Measurements from ENCODE around the gene PKHD1.
A peak's percentile ranks its signal among the peaks of the same experiment; 100 is the strongest.

The PKHD1 gene

GRCh38 chr6:51753635-51754034 is 333.8 kb downstream of the PKHD1 start:
- POLR2A ChIA-PET = no interaction called here
- TF ChIP-seq L3MBTL2 (conservative IDR thresholded peaks at IDR 0.05) = no peak
- no peak for TF ChIP-seq TARDBP (IDR thresholded peaks at IDR 0.05)
- no peak for TF ChIP-seq PKNOX1 (IDR thresholded peaks at IDR 0.05)
- no peak for TF ChIP-seq SUZ12 (IDR thresholded peaks at IDR 0.05)
- no peak for TF ChIP-seq FOXA1 (IDR thresholded peaks at IDR 0.05)
- no peak for TF ChIP-seq ELF4 (IDR thresholded peaks at IDR 0.05)
- TF ChIP-seq CTBP1 (IDR thresholded peaks at IDR 0.05; ENCODE audit: borderline replicate concordance) = no peak
- TF ChIP-seq BHLHE40 (IDR thresholded peaks at IDR 0.05; ENCODE audit: borderline replicate concordance) = no peak
- TF ChIP-seq LEF1 (IDR thresholded peaks at IDR 0.05; ENCODE audit: borderline replicate concordance) = no peak
- CTCF ChIA-PET = interaction anchor here (0.7 to 1.3 kb wide), 7 partner anchors 8 to 1136 kb away, joined by 3 to 5 read pairs (median 3); no protein-coding TSS in a partner anchor
- DNase-seq (ENCODE audit: extremely low spot score) = peak; percentile 46

GRCh38 chr6:51743999-51744398 is 343.4 kb downstream of the PKHD1 start:
- CTCF ChIA-PET = no interaction called here
- POLR2A ChIA-PET = no interaction called here
- TF ChIP-seq TARDBP (IDR thresholded peaks at IDR 0.05) (no peak), FOXK2 (IDR thresholded peaks at IDR 0.05) (no peak)

GRCh38 chr6:51740658-51741057 is 346.8 kb downstream of the PKHD1 start:
- CTCF ChIA-PET = no interaction called here
- no peak for TF ChIP-seq ARNT (IDR thresholded peaks at IDR 0.05)
- no peak for TF ChIP-seq CTBP1 (IDR thresholded peaks at IDR 0.05; ENCODE audit: borderline replicate concordance)
- TF ChIP-seq FOXK2 (IDR thresholded peaks at IDR 0.05) = no peak
- no peak for TF ChIP-seq FOXM1 (IDR thresholded peaks at IDR 0.05; ENCODE audit: borderline replicate concordance)
- no peak for TF ChIP-seq SUZ12 (IDR thresholded peaks at IDR 0.05)
- no peak for TF ChIP-seq HDGF (IDR thresholded peaks at IDR 0.05; ENCODE audit: borderline replicate concordance)
- TF ChIP-seq L3MBTL2 (conservative IDR thresholded peaks at IDR 0.05) = no peak
- TF ChIP-seq ELF4 (IDR thresholded peaks at IDR 0.05) = no peak
- TF ChIP-seq ZNF384 (IDR thresholded peaks at IDR 0.05) = no peak
- no peak for TF ChIP-seq SP1 (IDR thresholded peaks at IDR 0.05)
- no peak for TF ChIP-seq LEF1 (IDR thresholded peaks at IDR 0.05; ENCODE audit: borderline replicate concordance)
- TF ChIP-seq TARDBP (IDR thresholded peaks at IDR 0.05) = no peak
- no peak for TF ChIP-seq FOXA1 (IDR thresholded peaks at IDR 0.05)
- TF ChIP-seq BHLHE40 (IDR thresholded peaks at IDR 0.05; ENCODE audit: borderline replicate concordance) = no peak
- TF ChIP-seq PKNOX1 (IDR thresholded peaks at IDR 0.05) = no peak
- TF ChIP-seq NFRKB (IDR thresholded peaks at IDR 0.05) = no peak
- DNase-seq (ENCODE audit: extremely low spot score) = no peak
- POLR2A ChIA-PET = no interaction called here

More at GRCh38 chr6:51743999-51744398, 343.4 kb downstream of the PKHD1 start:
- DNase-seq (ENCODE audit: extremely low spot score) = no peak

- CTCF ChIA-PET = no interaction called here
- POLR2A ChIA-PET = no interaction called here
- no peak for DNase-seq (ENCODE audit: extremely low spot score)
- TF ChIP-seq SP1 (IDR thresholded peaks at IDR 0.05) (no peak), ZNF384 (IDR thresholded peaks at IDR 0.05) (no peak), ARNT (IDR thresholded peaks at IDR 0.05) (no peak), LEF1 (IDR thresholded peaks at IDR 0.05; ENCODE audit: borderline replicate concordance) (no peak), FOXA1 (IDR thresholded peaks at IDR 0.05) (no peak), FOXM1 (IDR thresholded peaks at IDR 0.05; ENCODE audit: borderline replicate concordance) (no peak), TARDBP (IDR thresholded peaks at IDR 0.05) (no peak), HDGF (IDR thresholded peaks at IDR 0.05; ENCODE audit: borderline replicate concordance) (no peak), PKNOX1 (IDR thresholded peaks at IDR 0.05) (no peak), NFRKB (IDR thresholded peaks at IDR 0.05) (no peak), CTBP1 (IDR thresholded peaks at IDR 0.05; ENCODE audit: borderline replicate concordance) (no peak), SUZ12 (IDR thresholded peaks at IDR 0.05) (no peak), L3MBTL2 (conservative IDR thresholded peaks at IDR 0.05) (no peak)
Observed at GRCh38 chr6:51738614-51739013, 348.8 kb downstream of the PKHD1 start.

GRCh38 chr6:51737580-51738360 is 349.6 kb downstream of the PKHD1 start:
- POLR2A ChIA-PET = interaction anchor here (0.5 kb wide), 1 partner anchor 42 kb away, joined by 3 read pairs; no protein-coding TSS in a partner anchor

GRCh38 chr6:51725155-51725554 is 362.3 kb downstream of the PKHD1 start:
- POLR2A ChIA-PET = no interaction called here
- TF ChIP-seq FOXA1 (IDR thresholded peaks at IDR 0.05) = no peak
- TF ChIP-seq HDGF (IDR thresholded peaks at IDR 0.05; ENCODE audit: borderline replicate concordance) = no peak
- no peak for TF ChIP-seq PKNOX1 (IDR thresholded peaks at IDR 0.05)
- TF ChIP-seq ARNT (IDR thresholded peaks at IDR 0.05) = no peak
- TF ChIP-seq LEF1 (IDR thresholded peaks at IDR 0.05; ENCODE audit: borderline replicate concordance) = no peak
- no peak for TF ChIP-seq SUZ12 (IDR thresholded peaks at IDR 0.05)
- TF ChIP-seq L3MBTL2 (conservative IDR thresholded peaks at IDR 0.05) = no peak
- no peak for TF ChIP-seq BHLHE40 (IDR thresholded peaks at IDR 0.05; ENCODE audit: borderline replicate concordance)
- TF ChIP-seq TARDBP (IDR thresholded peaks at IDR 0.05) = no peak
- CTCF ChIA-PET = no interaction called here
- no peak for DNase-seq (ENCODE audit: extremely low spot score)

More at GRCh38 chr6:51737580-51738360, 349.6 kb downstream of the PKHD1 start:
- no peak for TF ChIP-seq BHLHE40 (IDR thresholded peaks at IDR 0.05; ENCODE audit: borderline replicate concordance)
- TF ChIP-seq SP1 (IDR thresholded peaks at IDR 0.05) = no peak
- CTCF ChIA-PET = no interaction called here
- no peak for DNase-seq (ENCODE audit: extremely low spot score)
